ENCODE measurements around the gene SEPTIN10. TPM values are rescaled to one million over a fixed set of nuclear protein-coding genes. Genes with fewer than 3 reads are reported as not detected.

The SEPTIN10 gene
- total RNA-seq, 4 donors from 2014 or later = 81.7 to 134 (median 114) TPM

DNA sequence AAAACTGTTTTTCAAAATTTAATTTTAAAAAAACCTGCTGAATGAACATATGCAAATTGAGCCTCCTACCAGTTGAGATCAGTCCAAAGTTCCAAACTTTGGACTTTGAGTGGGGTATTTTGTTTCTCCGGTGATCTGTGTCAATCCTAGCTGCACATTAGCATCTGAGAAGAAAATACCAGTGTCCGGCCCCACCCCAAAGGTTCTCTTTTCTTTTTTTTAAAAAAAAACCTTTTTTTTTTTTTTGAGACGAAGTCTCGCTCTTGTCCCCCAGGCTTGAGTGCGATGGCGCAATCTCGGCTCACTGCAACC lies 91.7 kb downstream of the SEPTIN10 start:
- intact Hi-C loops (cut with DNase I; ENCODE audit: low total_unique reads) = no loop called here
- no peak overlapping the region for H3K4me3 ChIP-seq (ENCODE audit: low read depth, poor library complexity, severe bottlenecking)
- WGBS, 2 donors = 63 to 74% methylated on average over 7 of the region's 7 CpGs
- TF ChIP-seq POLR2A (IDR thresholded peaks at IDR 0.05) = no peak
- TF ChIP-seq, protein P1, sequence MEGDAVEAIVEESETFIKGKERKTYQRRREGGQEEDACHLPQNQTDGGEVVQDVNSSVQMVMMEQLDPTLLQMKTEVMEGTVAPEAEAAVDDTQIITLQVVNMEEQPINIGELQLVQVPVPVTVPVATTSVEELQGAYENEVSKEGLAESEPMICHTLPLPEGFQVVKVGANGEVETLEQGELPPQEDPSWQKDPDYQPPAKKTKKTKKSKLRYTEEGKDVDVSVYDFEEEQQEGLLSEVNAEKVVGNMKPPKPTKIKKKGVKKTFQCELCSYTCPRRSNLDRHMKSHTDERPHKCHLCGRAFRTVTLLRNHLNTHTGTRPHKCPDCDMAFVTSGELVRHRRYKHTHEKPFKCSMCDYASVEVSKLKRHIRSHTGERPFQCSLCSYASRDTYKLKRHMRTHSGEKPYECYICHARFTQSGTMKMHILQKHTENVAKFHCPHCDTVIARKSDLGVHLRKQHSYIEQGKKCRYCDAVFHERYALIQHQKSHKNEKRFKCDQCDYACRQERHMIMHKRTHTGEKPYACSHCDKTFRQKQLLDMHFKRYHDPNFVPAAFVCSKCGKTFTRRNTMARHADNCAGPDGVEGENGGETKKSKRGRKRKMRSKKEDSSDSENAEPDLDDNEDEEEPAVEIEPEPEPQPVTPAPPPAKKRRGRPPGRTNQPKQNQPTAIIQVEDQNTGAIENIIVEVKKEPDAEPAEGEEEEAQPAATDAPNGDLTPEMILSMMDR (IDR thresholded peaks at IDR 0.05) = no peak
- DNase-seq (ENCODE audit: low spot score in 2 of 2) = no peak

DNA sequence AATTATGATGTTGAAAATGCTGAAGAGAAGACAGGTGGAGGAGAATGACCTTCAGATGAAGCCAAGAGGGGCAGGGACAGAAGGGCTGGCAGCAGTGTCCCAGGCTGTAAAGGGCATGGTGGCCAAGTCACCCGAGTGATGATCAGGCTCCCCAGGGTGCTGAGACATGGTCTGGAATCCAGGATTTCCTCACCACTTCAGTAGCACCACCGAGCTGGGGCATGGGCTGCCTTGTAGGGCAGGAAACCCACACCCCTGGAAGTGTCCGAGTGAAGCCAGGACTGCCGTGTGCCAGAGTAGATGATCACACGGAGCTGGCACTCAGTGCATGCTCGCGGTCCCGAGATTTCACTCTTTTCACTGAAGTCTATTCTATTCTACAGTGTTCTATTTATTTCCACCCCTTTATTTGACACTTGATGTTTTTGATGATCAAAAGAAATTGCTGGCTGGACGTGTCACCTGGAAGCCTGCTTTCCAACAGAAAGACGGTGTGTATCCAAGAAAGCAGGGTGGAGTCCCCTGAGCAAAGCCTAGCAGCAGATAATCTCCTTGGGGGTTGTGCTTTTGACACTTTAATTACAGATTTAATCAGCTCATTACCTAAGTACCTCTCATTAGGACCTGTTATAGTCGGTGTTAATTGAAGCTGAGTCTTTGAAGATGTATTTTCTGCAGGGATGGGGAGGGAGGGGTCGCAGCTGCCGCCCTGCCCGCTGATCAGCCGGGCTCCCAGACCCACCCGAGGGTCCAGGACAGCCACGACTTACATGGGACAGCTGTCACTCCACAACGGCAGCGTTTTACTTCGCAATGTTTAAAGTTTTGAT lies 92.3 kb downstream of the SEPTIN10 start:
- TF ChIP-seq POLR2A (IDR thresholded peaks at IDR 0.05) = no peak
- TF ChIP-seq, protein P1 (IDR thresholded peaks at IDR 0.05) = no peak

DNA sequence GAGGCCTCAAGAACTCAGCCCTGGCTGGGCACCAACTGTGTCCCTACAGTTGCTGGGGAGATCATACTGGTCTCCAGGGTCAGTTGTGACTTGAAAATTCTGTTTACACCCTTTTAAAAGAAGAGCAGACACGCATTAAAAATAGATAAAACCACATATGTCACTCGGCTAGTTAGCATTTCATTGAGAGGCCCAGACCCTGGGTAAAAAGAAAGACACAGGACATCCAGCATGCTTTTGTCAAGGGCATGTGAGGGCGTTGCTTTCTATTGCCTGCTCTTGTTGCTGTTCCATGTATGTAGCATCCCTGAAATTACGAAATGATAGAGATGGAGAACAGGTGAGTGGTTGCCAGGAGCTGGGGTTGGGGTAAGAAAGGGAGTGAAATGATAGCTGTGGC lies 94.3 kb downstream of the SEPTIN10 start:
- no peak for TF ChIP-seq POLR2A (IDR thresholded peaks at IDR 0.05)
- TF ChIP-seq, protein P1 (IDR thresholded peaks at IDR 0.05) = no peak
- WGBS, 2 donors = 66 to 70% methylated on average over 4 of the region's 4 CpGs
- no peak overlapping the region for H3K4me3 ChIP-seq (ENCODE audit: low read depth, poor library complexity, severe bottlenecking)
- intact Hi-C loops (cut with DNase I; ENCODE audit: low total_unique reads) = no loop called here
- DNase-seq (ENCODE audit: low spot score in 2 of 2) = no peak

More for the DNA sequence above, 92.3 kb downstream of the SEPTIN10 start:
- intact Hi-C loops (cut with DNase I; ENCODE audit: low total_unique reads) = no loop called here
- WGBS, 2 donors = 38 to 48% methylated on average over 20 of the region's 20 CpGs
- no peak overlapping the region for H3K4me3 ChIP-seq (ENCODE audit: low read depth, poor library complexity, severe bottlenecking)
- DNase-seq (ENCODE audit: low spot score in 2 of 2) = no peak

DNA sequence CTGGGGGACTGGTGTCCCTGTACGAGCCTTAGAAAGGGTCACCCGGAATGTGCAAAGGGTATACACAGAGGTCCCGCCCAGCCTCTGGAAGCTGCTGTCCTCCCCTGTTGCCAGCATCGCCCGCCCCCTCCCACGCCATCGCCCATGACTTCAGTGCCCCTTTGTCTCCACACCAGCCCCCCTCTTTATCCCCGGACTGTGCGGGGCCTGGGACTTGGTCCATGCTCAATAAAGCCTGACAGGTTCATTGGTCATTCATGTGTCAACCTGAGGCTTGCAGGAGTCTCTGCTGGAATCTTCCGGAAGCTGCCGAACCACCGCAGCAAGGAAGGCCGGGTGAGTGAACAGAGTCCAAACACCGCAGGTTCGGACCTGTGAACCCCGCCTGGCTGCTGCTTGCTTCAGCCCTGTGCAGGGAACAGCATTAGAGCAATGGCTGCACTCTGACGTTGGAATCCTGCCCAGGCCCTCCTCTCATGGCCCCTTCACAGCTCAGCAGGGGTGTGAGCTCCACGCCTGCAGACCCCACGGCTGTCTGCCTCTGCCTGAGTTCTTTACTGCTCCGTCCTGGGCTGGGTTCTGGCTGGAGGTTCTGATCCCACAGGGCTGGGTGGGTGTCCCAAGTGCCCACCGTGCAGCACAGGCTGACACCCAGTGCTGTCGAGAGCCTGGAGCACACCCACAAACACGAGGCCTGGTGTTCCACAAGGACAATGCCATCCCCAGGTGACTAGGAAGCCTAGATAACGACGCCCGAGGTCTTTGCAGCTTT lies 96.5 kb downstream of the SEPTIN10 start:
- no peak for DNase-seq (ENCODE audit: low spot score in 2 of 2)
- intact Hi-C loops (cut with DNase I; ENCODE audit: low total_unique reads) = no loop called here
- 51 to 68% methylated on average over 19 to 22 of the region's 26 CpGs for WGBS, 2 donors
- TF ChIP-seq, protein P1 (IDR thresholded peaks at IDR 0.05) = no peak
- TF ChIP-seq POLR2A (IDR thresholded peaks at IDR 0.05) = no peak
- no peak overlapping the region for H3K4me3 ChIP-seq (ENCODE audit: low read depth, poor library complexity, severe bottlenecking)

DNA sequence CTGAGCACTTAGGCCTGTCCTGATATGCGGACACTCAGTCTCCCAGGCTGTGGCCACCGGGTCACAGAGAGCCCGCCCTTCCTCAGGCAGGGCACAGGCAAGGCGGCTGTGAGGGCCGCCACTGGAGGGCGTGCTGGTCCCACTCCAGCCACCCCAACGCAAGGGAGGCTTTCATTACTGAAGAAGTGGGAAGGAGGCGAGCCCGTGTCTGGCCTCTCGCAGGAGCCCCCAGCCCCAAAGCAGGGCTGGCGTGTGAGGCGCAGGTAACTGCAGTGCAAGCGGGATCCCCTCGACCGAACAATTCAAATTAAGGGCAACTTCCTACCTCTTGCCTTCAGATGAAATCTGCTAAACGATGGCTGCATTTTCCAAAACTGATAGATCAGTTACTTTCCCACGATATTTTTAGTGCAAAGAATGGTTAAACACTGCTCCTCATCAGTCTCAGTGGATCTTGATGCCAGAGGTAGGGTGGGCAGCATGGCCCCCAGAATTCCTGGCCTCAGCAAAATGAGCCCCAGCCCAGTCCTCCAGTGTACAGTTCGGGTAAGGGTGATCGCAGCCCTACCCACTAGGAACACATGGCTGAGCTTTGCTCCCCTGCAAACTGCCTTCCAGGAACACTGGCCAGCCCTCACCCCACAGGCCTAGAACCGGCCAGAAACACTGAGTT lies 97.2 kb downstream of the SEPTIN10 start:
- WGBS, 2 donors = 59 to 65% methylated on average over 19 of the region's 20 CpGs
- no peak for DNase-seq (ENCODE audit: low spot score in 2 of 2)
- TF ChIP-seq, protein P1 (IDR thresholded peaks at IDR 0.05) = no peak
- no peak for TF ChIP-seq POLR2A (IDR thresholded peaks at IDR 0.05)
- no peak overlapping the region for H3K4me3 ChIP-seq (ENCODE audit: low read depth, poor library complexity, severe bottlenecking)
- intact Hi-C loops (cut with DNase I; ENCODE audit: low total_unique reads) = no loop called here
